H9 (cell line): ENCODE results near the gene IL32. TPM values are rescaled to one million over a fixed set of nuclear protein-coding genes. Genes with fewer than 3 reads are reported as not detected.

ENCODE experiments used
- DNase-seq: peaks from one replicate; pipeline ENCODE4 v3.0.0-alpha.2; 2017
- H2AFZ ChIP-seq: one replicate; pipeline ENCODE4 v1.6.1; 2013; ENCODE audit warnings: mild to moderate bottlenecking, low read length, control low read depth, moderate library complexity
- H2AK5ac ChIP-seq: 2 replicates; pipeline ENCODE4 v1.6.1; 2013; ENCODE audit warnings: low read length, control low read depth, mixed read lengths; ENCODE audit not compliant: insufficient read length
- H2BK120ac ChIP-seq: one replicate; pipeline ENCODE4 v1.6.1; 2013; ENCODE audit warnings: low read depth, mild to moderate bottlenecking, low read length, control low read depth, inconsistent platforms; ENCODE audit not compliant: poor library complexity, severe bottlenecking
- H2BK12ac ChIP-seq: 2 replicates; pipeline ENCODE4 v1.6.1; 2013; ENCODE audit warnings: low read length, control low read depth, mixed read lengths, low read depth; ENCODE audit not compliant: insufficient read length
- H2BK15ac ChIP-seq: 2 replicates; pipeline ENCODE4 v1.6.1; 2013; ENCODE audit warnings: low read depth, low read length, control low read depth
- H2BK20ac ChIP-seq: one replicate; pipeline ENCODE4 v1.6.1; 2013; ENCODE audit warnings: low read depth, mild to moderate bottlenecking, low read length, control low read depth, inconsistent platforms; ENCODE audit not compliant: poor library complexity, severe bottlenecking
- H2BK5ac ChIP-seq: 2 replicates; pipeline ENCODE4 v1.6.1; 2013; ENCODE audit warnings: low read length, control low read depth, mixed read lengths; ENCODE audit not compliant: insufficient read length
- H3K14ac ChIP-seq: 2 replicates; pipeline ENCODE4 v1.6.1; 2013; ENCODE audit warnings: low read length, control low read depth; ENCODE audit not compliant: insufficient read depth
- H3K18ac ChIP-seq: 2 replicates; pipeline ENCODE4 v1.6.1; 2013; ENCODE audit warnings: low read depth, mild to moderate bottlenecking, mixed read lengths, low read length, control low read depth; ENCODE audit not compliant: insufficient read length
- H3K23ac ChIP-seq: 2 replicates; pipeline ENCODE4 v1.6.1; 2013; ENCODE audit warnings: low read length, control low read depth, mixed read lengths, low read depth; ENCODE audit not compliant: insufficient read length
- H3K23me2 ChIP-seq: 2 replicates; pipeline ENCODE4 v1.6.1; 2013; ENCODE audit warnings: low read depth, mild to moderate bottlenecking, mixed read lengths, low read length, control low read depth; ENCODE audit not compliant: insufficient read length, poor library complexity, severe bottlenecking
- H3K27ac ChIP-seq: 2 replicates; pipeline ENCODE4 v1.5.1; 2013; ENCODE audit warnings: low read length, control low read depth, mixed read lengths, low read depth; ENCODE audit not compliant: insufficient read length
- H3K27me3 ChIP-seq: 2 replicates; pipeline ENCODE4 v1.6.1; 2013; ENCODE audit warnings: low read length, control low read depth, inconsistent platforms; ENCODE audit not compliant: insufficient read depth
- H3K4ac ChIP-seq: 2 replicates; pipeline ENCODE4 v1.6.1; 2013; ENCODE audit warnings: low read depth, mild to moderate bottlenecking, control low read depth, inconsistent platforms, low read length, moderate library complexity
- H3K4me1 ChIP-seq: 2 replicates; pipeline ENCODE4 v1.6.1; 2013; ENCODE audit warnings: low read length, control low read depth, inconsistent platforms; ENCODE audit not compliant: insufficient read depth
- H3K4me2 ChIP-seq: 2 replicates; pipeline ENCODE4 v1.6.1; 2013; ENCODE audit warnings: low read length, control low read depth, mixed read lengths; ENCODE audit not compliant: insufficient read length, insufficient read depth
- H3K56ac ChIP-seq: 2 replicates; pipeline ENCODE4 v1.6.1; 2013; ENCODE audit warnings: low read depth, mild to moderate bottlenecking, mixed read lengths, low read length, control low read depth; ENCODE audit not compliant: insufficient read length
- H3K79me1 ChIP-seq: 2 replicates; pipeline ENCODE4 v1.6.1; 2013; ENCODE audit warnings: low read depth, mild to moderate bottlenecking, moderate library complexity, low read length, control low read depth, inconsistent platforms; ENCODE audit not compliant: insufficient read depth, poor library complexity, severe bottlenecking
- H3K79me2 ChIP-seq: 2 replicates; pipeline ENCODE4 v1.6.1; 2013; ENCODE audit warnings: low read length, control low read depth, inconsistent platforms; ENCODE audit not compliant: insufficient read depth
- H3K9ac ChIP-seq: 2 replicates; pipeline ENCODE4 v1.6.1; 2013; ENCODE audit warnings: low read length, control low read depth, mixed read lengths; ENCODE audit not compliant: insufficient read length; ENCODE audit errors: extremely low read depth
- H3K9me3 ChIP-seq: one replicate; pipeline ENCODE4 v1.6.1; 2013; ENCODE audit warnings: low read depth, low read length, inconsistent platforms; ENCODE audit not compliant: control insufficient read depth
- H3T11ph ChIP-seq: one replicate; pipeline ENCODE4 v1.6.1; 2013; ENCODE audit warnings: mild to moderate bottlenecking, low read length, control low read depth, inconsistent platforms
- H4K20me1 ChIP-seq: one replicate; pipeline ENCODE4 v1.6.1; 2013; ENCODE audit not compliant: control insufficient read depth, insufficient read length, insufficient read depth
- H4K5ac ChIP-seq: 2 replicates; pipeline ENCODE4 v1.6.1; 2013; ENCODE audit warnings: low read depth, mild to moderate bottlenecking, mixed read lengths, low read length, control low read depth; ENCODE audit not compliant: insufficient read length
- H4K8ac ChIP-seq: replicated peaks from 2 replicates; pipeline ENCODE4 v1.6.1; 2013; ENCODE audit warnings: low read length, control low read depth, mixed read lengths, low read depth; ENCODE audit not compliant: insufficient read length
- H4K91ac ChIP-seq: 2 replicates; pipeline ENCODE4 v1.6.1; 2013; ENCODE audit warnings: low read depth, mild to moderate bottlenecking, moderate library complexity, mixed read lengths, low read length, control low read depth; ENCODE audit not compliant: insufficient read length
- H3K27ac Mint-ChIP-seq, 3 experiments: 2 replicates in 2 of 3; 3 replicates in 1 of 3; pipeline ENCODE4 v1.8.0; 2020 to 2021; ENCODE audit warnings: mixed read lengths in 3 of 3, mild to moderate bottlenecking in 1 of 3, moderate library complexity in 1 of 3
- H3K27me3 Mint-ChIP-seq: 2 replicates; pipeline ENCODE4 v1.8.0; 2021; ENCODE audit warnings: low read depth, mild to moderate bottlenecking, moderate library complexity, mixed read lengths
- H3K36me3 Mint-ChIP-seq, 3 experiments: 2 replicates in 2 of 3; 3 replicates in 1 of 3; pipeline ENCODE4 v1.8.0; 2020 to 2021; ENCODE audit warnings: low read depth in 3 of 3, mixed read lengths in 3 of 3; ENCODE audit not compliant: insufficient read depth in 1 of 3
- H3K4me1 Mint-ChIP-seq, 2 experiments: 2 replicates each; pipeline ENCODE4 v1.8.0; 2020; ENCODE audit warnings: mixed read lengths in 2 of 2
- H3K4me3 Mint-ChIP-seq, 2 experiments: 2 replicates in 1 of 2; 3 replicates in 1 of 2; pipeline ENCODE4 v1.8.0; 2020 to 2021; ENCODE audit warnings: mild to moderate bottlenecking in 2 of 2, mixed read lengths in 2 of 2, moderate library complexity in 1 of 2
- H3K9me3 Mint-ChIP-seq, 2 experiments: 2 replicates in 1 of 2; 3 replicates in 1 of 2; pipeline ENCODE4 v1.8.0; 2020; ENCODE audit warnings: mild to moderate bottlenecking in 2 of 2, mixed read lengths in 2 of 2, moderate library complexity in 1 of 2
- CTCF ChIP-seq: fragments of 200-600 bp; sonication (generic); conservative IDR thresholded peaks from 3 replicates; pipeline ENCODE4 v1.8.0; 2021; ENCODE audit warnings: antibody characterized with exemption, mild to moderate bottlenecking
- WGBS: extraction: QIAGEN DNeasy Blood & Tissue Kit; methylation state at CpG from one replicate; pipeline ENCODE4 v1.1.7; 2013; ENCODE audit warnings: missing lambda C conversion rate, low lambda C conversion rate, mixed read lengths; ENCODE audit not compliant: insufficient read length; ENCODE audit errors: extremely low coverage; 5-methylcytosine and 5-hydroxymethylcytosine counted together
- total RNA-seq: library from RNA; stranded (reverse); gene quantifications from 2 replicates; pipeline ENCODE4 v1.2.1, GENCODE V29; 2021

Gene IL32
- total RNA-seq, 1 experiment from 2014 or later, result 2.0 TPM

GRCh38 chr16:3029491-3030221, 35.8 kb upstream of the IL32 start:
- Histone ChIP-seq H3K4me1 (no peaks in the 10 kb centered on the region), H3K14ac (no peak overlapping the region), H3K23me2 (no peaks in the 10 kb centered on the region), H2BK20ac (no peak overlapping the region), H3K9ac (no peak overlapping the region), H3K18ac (no peak overlapping the region), H4K8ac (no peak overlapping the region), H3K9me3 (no peaks in the 10 kb centered on the region), H4K5ac (no peak overlapping the region), H3K56ac (no peak overlapping the region), H2BK120ac (no peak overlapping the region), H2AFZ (no peak overlapping the region), H3K27ac (no peak overlapping the region), H3K79me2 (no peaks in the 10 kb centered on the region), H3K4ac (no peak overlapping the region), H2AK5ac (no peak overlapping the region), H4K20me1 (peaks cover 3% of the 10 kb centered on the region), H4K91ac (no peak overlapping the region), H3K4me2 (no peak overlapping the region), H2BK5ac (no peak overlapping the region), H3K23ac (no peak overlapping the region), H2BK15ac (no peak overlapping the region), H2BK12ac (no peak overlapping the region), H3T11ph (no peak overlapping the region), H3K27me3 (no peaks in the 10 kb centered on the region), H3K79me1 (no peaks in the 10 kb centered on the region)
- no peak for TF ChIP-seq CTCF
- peaks cover 17% of the 10 kb centered on the region for H3K27me3 Mint-ChIP-seq
- H3K36me3 Mint-ChIP-seq, result peaks cover 11 to 38% (median 34%) of the 10 kb centered on the region in 3 experiments; a peak in 6 of 7 replicates
- WGBS, result no CpG with 5 or more reads among the region's 59 CpGs
- 0 out of 7 replicates have a peak overlapping the region, but pooled peaks of 1 of the 3 experiments have one; percentile 73 for H3K27ac Mint-ChIP-seq
- H3K9me3 Mint-ChIP-seq, result no peaks in the 10 kb centered on the region
- peak; percentile 42 for DNase-seq
- peak overlapping the region in 1 of 2 experiments; percentile 2; a peak in 1 of 5 replicates for H3K4me3 Mint-ChIP-seq
- peaks cover 12 to 36% of the 10 kb centered on the region in 2 experiments for H3K4me1 Mint-ChIP-seq
